ENCODE results near the gene IFITM10.

DNA sequence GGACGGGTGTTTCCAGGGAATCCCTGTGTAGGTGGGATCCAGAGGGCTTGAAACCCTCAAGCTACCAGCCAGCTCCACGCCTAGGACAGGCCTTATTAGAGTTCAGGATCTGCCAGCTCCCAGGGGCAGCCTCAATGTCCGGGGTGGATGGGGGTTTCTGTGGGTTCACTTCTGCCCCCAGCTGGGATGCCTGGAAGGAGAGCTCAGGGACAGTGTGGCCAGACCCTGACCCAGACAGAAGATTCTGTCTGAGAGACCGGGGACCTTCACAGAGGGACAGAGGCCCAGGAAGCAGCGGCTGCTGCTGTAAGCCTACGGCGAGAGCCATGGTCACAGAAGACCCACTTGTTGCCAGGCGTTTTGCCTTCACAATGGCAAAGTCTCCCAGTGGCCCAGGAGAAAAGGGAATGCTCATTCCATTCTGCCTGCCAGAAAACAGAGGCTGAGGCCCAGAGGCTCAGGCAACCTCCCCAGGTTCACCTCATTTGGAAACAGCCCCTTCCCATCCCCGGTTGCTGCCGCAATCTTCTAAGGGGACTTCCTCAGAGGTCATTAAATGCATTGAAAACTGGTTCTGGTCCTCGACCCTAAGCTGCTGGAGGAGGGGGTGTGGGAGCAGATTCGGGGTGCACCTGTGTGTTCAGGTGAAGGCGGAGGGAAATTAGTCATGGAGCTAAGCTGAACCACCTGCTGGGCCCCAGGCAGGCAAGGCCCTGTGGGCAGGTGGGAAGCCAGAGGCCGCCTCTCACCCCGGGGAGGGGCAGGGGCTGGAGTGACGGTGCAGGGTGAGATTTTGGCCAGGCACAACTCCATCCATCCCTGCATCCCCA lies 58.3 kb downstream of the IFITM10 start:
- TF ChIP-seq POLR2AphosphoS5 (IDR thresholded peaks at IDR 0.05; ENCODE audit: insufficient read depth in 1 of 2, low read depth in 1 of 2) = no peak
- no peak for TF ChIP-seq CTCF (IDR thresholded peaks at IDR 0.05)
- no peak for TF ChIP-seq POLR2A (IDR thresholded peaks at IDR 0.05)
